HL-60/S4 (cell line): ENCODE results near the gene OR10A3.

ENCODE experiments used
- in situ Hi-C: fragments of 300-500 bp; cut with MboI; formaldehyde crosslinking; loops from 2 replicates; pipeline ENCODE4 v1.14.3; 2022; ENCODE audit warnings: low sequenced_read_pairs

Gene OR10A3

GRCh38 chr11:7944123-7944522 lies 2.6 kb upstream of the OR10A3 start:
- in situ Hi-C loops = no loop called here

- in situ Hi-C loops = no loop called here
These were observed 362 bp downstream of the OR10A3 start for GRCh38 chr11:7941146-7941545.

GRCh38 chr11:7936615-7937014 lies 4.9 kb downstream of the OR10A3 start:
- in situ Hi-C loops = no loop called here

- in situ Hi-C loops = no loop called here
These were observed 10.3 kb downstream of the OR10A3 start, which contains the start of gene OR10A6 for GRCh38 chr11:7931168-7931567. TSS of gene OR10A6 (minus strand) at chr11:7931268. CDS start at chr11:7928662, 2,606 bp downstream.

- in situ Hi-C loops = no loop called here
These were observed 13.9 kb downstream of the OR10A3 start for GRCh38 chr11:7927635-7928034.

- in situ Hi-C loops = no loop called here
These were observed 17.0 kb downstream of the OR10A3 start for GRCh38 chr11:7924536-7924935.

- in situ Hi-C loops = no loop called here
These were observed 23.4 kb downstream of the OR10A3 start for GRCh38 chr11:7918141-7918540.

- in situ Hi-C loops = no loop called here
These were observed 30.5 kb downstream of the OR10A3 start for GRCh38 chr11:7911011-7911410.

- in situ Hi-C loops = no loop called here
These were observed 31.2 kb downstream of the OR10A3 start for GRCh38 chr11:7910286-7910788.

GRCh38 chr11:7909585-7910285 lies 31.8 kb downstream of the OR10A3 start:
- in situ Hi-C loops = no loop called here

GRCh38 chr11:7907121-7907520 lies 34.4 kb downstream of the OR10A3 start:
- in situ Hi-C loops = no loop called here

GRCh38 chr11:7906481-7906880 lies 35.0 kb downstream of the OR10A3 start:
- in situ Hi-C loops = no loop called here

GRCh38 chr11:7905961-7906429 lies 35.5 kb downstream of the OR10A3 start:
- in situ Hi-C loops = no loop called here

GRCh38 chr11:7905549-7905948 lies 36.0 kb downstream of the OR10A3 start:
- in situ Hi-C loops = no loop called here

GRCh38 chr11:7904917-7905316 lies 36.6 kb downstream of the OR10A3 start:
- in situ Hi-C loops = no loop called here

- in situ Hi-C loops = no loop called here
These were observed 37.6 kb downstream of the OR10A3 start for GRCh38 chr11:7903940-7904339.

GRCh38 chr11:7901319-7901854 lies 40.1 kb downstream of the OR10A3 start:
- in situ Hi-C loops = no loop called here

- in situ Hi-C loops = no loop called here
These were observed 40.8 kb downstream of the OR10A3 start for GRCh38 chr11:7900686-7901085.

- in situ Hi-C loops = no loop called here
These were observed 42.1 kb downstream of the OR10A3 start for GRCh38 chr11:7899418-7899817.

GRCh38 chr11:7898666-7899283 lies 42.7 kb downstream of the OR10A3 start:
- in situ Hi-C loops = no loop called here

- in situ Hi-C loops = no loop called here
These were observed 45.3 kb downstream of the OR10A3 start for GRCh38 chr11:7896009-7896785.
